WTC11 (cell line): ENCODE data around the gene KCNJ6. TPM values are rescaled to one million over a fixed set of nuclear protein-coding genes. Genes with fewer than 3 reads are reported as not detected.

Source experiments
- ATAC-seq: fragments of 200-7000 bp; cut with Tn5 transposase; 2 replicates; pipeline ENCODE4 v1.10.0; 2021; ENCODE audit warnings: mild to moderate bottlenecking, moderate library complexity
- CTCF ChIA-PET: fragments of 300-600 bp; sonication (Branson Sonifier 250); formaldehyde crosslinking; loops from one replicate; lab custom pipeline; 2021; ENCODE audit warnings: antibody characterized with exemption; lab: Charles Lee
- POLR2A ChIA-PET: fragments of 350-600 bp; sonication (Branson Sonifier 250); formaldehyde crosslinking; loops from one replicate; lab custom pipeline; 2021; ENCODE audit warnings: antibody characterized with exemption; lab: Charles Lee
- DNase-seq: peaks from one replicate; pipeline ENCODE4 v3.0.0; 2021; ENCODE audit warnings: low spot score
- H3K27ac Mint-ChIP-seq: 2 replicates; pipeline ENCODE4 v1.8.0; 2021; ENCODE audit warnings: mixed read lengths
- H3K27me3 Mint-ChIP-seq: 2 replicates; pipeline ENCODE4 v1.8.0; 2021; ENCODE audit warnings: low read depth, mild to moderate bottlenecking, moderate library complexity, mixed read lengths
- H3K36me3 Mint-ChIP-seq: 2 replicates; pipeline ENCODE4 v1.8.0; 2021; ENCODE audit warnings: mixed read lengths
- H3K4me1 Mint-ChIP-seq: 2 replicates; pipeline ENCODE4 v1.8.0; 2022; ENCODE audit warnings: mixed read lengths
- H3K4me3 Mint-ChIP-seq: 2 replicates; pipeline ENCODE4 v1.8.0; 2021; ENCODE audit warnings: mild to moderate bottlenecking, moderate library complexity, mixed read lengths
- H3K9me3 Mint-ChIP-seq: 2 replicates; pipeline ENCODE4 v1.8.0; 2021; ENCODE audit warnings: mixed read lengths
- ATF2 ChIP-seq: sonication (generic); formaldehyde crosslinking; IDR thresholded peaks from 2 replicates; pipeline ENCODE4 v1.8.1; 2022; ENCODE audit warnings: low read depth, missing genetic modification reagents, borderline replicate concordance
- CREM ChIP-seq: sonication (generic); formaldehyde crosslinking; IDR thresholded peaks from 2 replicates; pipeline ENCODE4 v1.8.1; 2022; ENCODE audit warnings: mild to moderate bottlenecking, missing genetic modification reagents, moderate library complexity
- CTCF ChIP-seq: fragments of 200-600 bp; IDR thresholded peaks from 2 replicates; pipeline ENCODE4 v1.8.0; 2022; ENCODE audit warnings: antibody characterized with exemption
- E2F4 ChIP-seq: sonication (generic); formaldehyde crosslinking; IDR thresholded peaks from 2 replicates; pipeline ENCODE4 v1.8.1; 2022; ENCODE audit warnings: low read depth, mild to moderate bottlenecking, moderate library complexity, missing genetic modification reagents, borderline replicate concordance
- EMX1 ChIP-seq: fragments of 250-450 bp; sonication (Bioruptor Pico); IDR thresholded peaks from 2 replicates; pipeline ENCODE4 v1.8.0; 2021; ENCODE audit warnings: mild to moderate bottlenecking
- KAT7 ChIP-seq: sonication (generic); formaldehyde crosslinking; IDR thresholded peaks from 2 replicates; pipeline ENCODE4 v1.8.1; 2023; ENCODE audit warnings: missing genetic modification reagents, mild to moderate bottlenecking, borderline replicate concordance
- SP1 ChIP-seq: sonication (generic); formaldehyde crosslinking; conservative IDR thresholded peaks from 2 replicates; pipeline ENCODE4 v1.8.1; 2022; ENCODE audit warnings: missing genetic modification reagents
- USF2 ChIP-seq: sonication (generic); formaldehyde crosslinking; IDR thresholded peaks from 2 replicates; pipeline ENCODE4 v1.8.1; 2023; ENCODE audit warnings: mild to moderate bottlenecking, missing genetic modification reagents, moderate library complexity
- ZNF138 ChIP-seq: sonication (generic); formaldehyde crosslinking; conservative IDR thresholded peaks from 2 replicates; pipeline ENCODE4 v1.8.1; 2022; ENCODE audit warnings: mild to moderate bottlenecking, moderate library complexity, missing genetic modification reagents
- ZNF317 ChIP-seq: sonication (generic); formaldehyde crosslinking; IDR thresholded peaks from 2 replicates; pipeline ENCODE4 v1.8.1; 2023; ENCODE audit warnings: low read depth, mild to moderate bottlenecking, moderate library complexity, missing genetic modification reagents, borderline replicate concordance
- ZNF512 ChIP-seq: sonication (generic); formaldehyde crosslinking; IDR thresholded peaks from 2 replicates; pipeline ENCODE4 v1.8.1; 2022; ENCODE audit warnings: missing genetic modification reagents, borderline replicate concordance
- total RNA-seq: library from RNA; stranded (reverse); gene quantifications from 3 replicates; pipeline ENCODE4 v1.2.3, GENCODE V29; 2021
- TF ChIP-seq, protein P1 (sequence below): sonication (generic); formaldehyde crosslinking; IDR thresholded peaks from 2 replicates; pipeline ENCODE4 v1.8.0; 2023; ENCODE audit warnings: missing genetic modification reagents, mild to moderate bottlenecking, borderline replicate concordance

KCNJ6 gene
- total RNA-seq, 1 experiment from 2014 or later: 0.35 TPM

DNA sequence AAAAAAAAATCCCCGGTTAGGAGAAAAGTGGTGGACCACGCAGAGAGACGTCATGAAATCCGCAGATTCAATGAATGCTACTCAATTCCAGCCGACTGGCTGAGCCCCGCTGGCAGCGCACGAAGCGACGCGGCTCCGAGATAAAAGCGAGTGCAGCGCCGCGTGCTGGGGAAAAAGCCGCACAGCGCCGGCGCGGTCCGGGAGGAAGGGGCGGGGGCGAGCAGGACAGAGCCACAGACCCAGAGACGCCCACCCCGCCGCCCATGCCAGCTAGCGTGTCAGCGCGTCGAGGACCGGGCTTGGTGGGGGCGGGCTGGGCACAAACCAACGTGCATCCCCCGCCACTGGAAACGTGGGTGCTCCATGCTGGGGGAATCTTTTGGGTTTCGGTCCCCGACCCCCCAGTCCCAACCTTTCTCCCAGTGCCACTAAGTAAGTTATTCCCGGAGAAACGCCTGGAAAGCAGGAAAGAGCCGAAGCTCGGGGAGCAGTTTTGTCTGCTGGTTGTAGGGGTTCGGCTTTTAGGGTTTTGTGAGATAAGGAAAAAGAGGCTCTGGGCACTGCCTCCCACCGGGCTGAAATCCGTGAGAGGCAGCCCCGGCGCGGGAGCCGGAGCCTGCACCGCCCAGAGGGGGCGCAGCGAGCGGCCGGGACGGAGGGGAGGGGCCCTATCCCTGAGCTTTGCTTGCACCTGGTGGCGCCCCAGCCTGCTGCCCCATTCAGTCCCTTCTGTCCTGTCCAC lies at the start of gene KCNJ6 (continued):
- TF ChIP-seq, protein P1, sequence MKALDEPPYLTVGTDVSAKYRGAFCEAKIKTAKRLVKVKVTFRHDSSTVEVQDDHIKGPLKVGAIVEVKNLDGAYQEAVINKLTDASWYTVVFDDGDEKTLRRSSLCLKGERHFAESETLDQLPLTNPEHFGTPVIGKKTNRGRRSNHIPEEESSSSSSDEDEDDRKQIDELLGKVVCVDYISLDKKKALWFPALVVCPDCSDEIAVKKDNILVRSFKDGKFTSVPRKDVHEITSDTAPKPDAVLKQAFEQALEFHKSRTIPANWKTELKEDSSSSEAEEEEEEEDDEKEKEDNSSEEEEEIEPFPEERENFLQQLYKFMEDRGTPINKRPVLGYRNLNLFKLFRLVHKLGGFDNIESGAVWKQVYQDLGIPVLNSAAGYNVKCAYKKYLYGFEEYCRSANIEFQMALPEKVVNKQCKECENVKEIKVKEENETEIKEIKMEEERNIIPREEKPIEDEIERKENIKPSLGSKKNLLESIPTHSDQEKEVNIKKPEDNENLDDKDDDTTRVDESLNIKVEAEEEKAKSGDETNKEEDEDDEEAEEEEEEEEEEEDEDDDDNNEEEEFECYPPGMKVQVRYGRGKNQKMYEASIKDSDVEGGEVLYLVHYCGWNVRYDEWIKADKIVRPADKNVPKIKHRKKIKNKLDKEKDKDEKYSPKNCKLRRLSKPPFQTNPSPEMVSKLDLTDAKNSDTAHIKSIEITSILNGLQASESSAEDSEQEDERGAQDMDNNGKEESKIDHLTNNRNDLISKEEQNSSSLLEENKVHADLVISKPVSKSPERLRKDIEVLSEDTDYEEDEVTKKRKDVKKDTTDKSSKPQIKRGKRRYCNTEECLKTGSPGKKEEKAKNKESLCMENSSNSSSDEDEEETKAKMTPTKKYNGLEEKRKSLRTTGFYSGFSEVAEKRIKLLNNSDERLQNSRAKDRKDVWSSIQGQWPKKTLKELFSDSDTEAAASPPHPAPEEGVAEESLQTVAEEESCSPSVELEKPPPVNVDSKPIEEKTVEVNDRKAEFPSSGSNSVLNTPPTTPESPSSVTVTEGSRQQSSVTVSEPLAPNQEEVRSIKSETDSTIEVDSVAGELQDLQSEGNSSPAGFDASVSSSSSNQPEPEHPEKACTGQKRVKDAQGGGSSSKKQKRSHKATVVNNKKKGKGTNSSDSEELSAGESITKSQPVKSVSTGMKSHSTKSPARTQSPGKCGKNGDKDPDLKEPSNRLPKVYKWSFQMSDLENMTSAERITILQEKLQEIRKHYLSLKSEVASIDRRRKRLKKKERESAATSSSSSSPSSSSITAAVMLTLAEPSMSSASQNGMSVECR: no peak
- 0 out of 2 replicates have a peak, but pooled peaks have one; percentile 32 for TF ChIP-seq SP1 (CRISPR knock-in tag)
- TF ChIP-seq E2F4 (CRISPR knock-in tag): no peak

GRCh38 chr21:37965088-37965805 lies 49.0 kb upstream of the KCNJ6 start:
- peak; percentile 43 for ATAC-seq
- CTCF ChIA-PET: interaction anchor here (1.0 to 1.6 kb wide), 5 partner anchors 48 to 391 kb away, joined by 3 to 6 read pairs (median 4); no protein-coding TSS in a partner anchor
- no peaks in the 10 kb centered on the region; the same call in 1 of the 2 replicates for H3K27me3 Mint-ChIP-seq
- TF ChIP-seq EMX1 (CRISPR knock-in tag) (no peak), ZNF512 (CRISPR knock-in tag) (no peak), CREM (no peak), CTCF (no peak), USF2 (CRISPR knock-in tag) (no peak), KAT7 (CRISPR knock-in tag) (no peak), ZNF317 (CRISPR knock-in tag) (no peak), ATF2 (CRISPR knock-in tag) (no peak), ZNF138 (CRISPR knock-in tag) (no peak)
- no peak overlapping the region for H3K4me3 Mint-ChIP-seq
- DNase-seq: no peak
- H3K36me3 Mint-ChIP-seq: no peaks in the 10 kb centered on the region
- POLR2A ChIA-PET: no interaction called here
- no peak overlapping the region for H3K27ac Mint-ChIP-seq
- no peaks in the 10 kb centered on the region for H3K9me3 Mint-ChIP-seq
- H3K4me1 Mint-ChIP-seq: peaks cover 4% of the 10 kb centered on the region; the same call in 1 of the 2 replicates
